VCaP (cell line): Measurements from ENCODE around the gene BMPER.

Source experiments
- H3K27ac ChIP-seq: fragments of 450-650 bp; 2 replicates; pipeline ENCODE4 v1.5.1; 2017
- CTCF ChIP-seq: fragments of 450-650 bp; conservative IDR thresholded peaks from 2 replicates; pipeline ENCODE4 v1.5.1; 2017; ENCODE audit warnings: mild to moderate bottlenecking, moderate library complexity

The BMPER gene

GRCh38 chr7:34104115-34104514, 198.8 kb downstream of the BMPER start:
- no peak for TF ChIP-seq CTCF
- no peak overlapping the region for H3K27ac ChIP-seq

DNA sequence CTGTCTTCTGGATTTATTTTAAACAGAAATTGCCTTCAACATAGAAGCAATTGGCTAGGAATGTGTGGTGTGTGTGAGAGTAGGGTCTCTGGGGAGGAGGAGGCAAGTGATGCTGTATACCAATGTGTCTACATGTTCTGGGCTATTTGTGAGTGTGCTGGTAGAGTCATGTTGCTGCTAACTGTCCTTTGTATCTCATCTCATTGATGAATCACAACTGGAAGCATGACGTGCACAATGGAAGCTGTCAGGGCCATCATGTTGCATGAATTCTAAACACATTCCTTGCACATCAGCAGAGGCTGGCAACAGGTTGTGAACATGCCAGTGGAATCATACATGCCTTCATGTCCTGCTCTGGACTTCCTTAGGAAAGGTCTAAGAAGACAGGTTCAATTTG, 199.7 kb downstream of the BMPER start:
- no peak for TF ChIP-seq CTCF
- no peak overlapping the region for H3K27ac ChIP-seq

DNA sequence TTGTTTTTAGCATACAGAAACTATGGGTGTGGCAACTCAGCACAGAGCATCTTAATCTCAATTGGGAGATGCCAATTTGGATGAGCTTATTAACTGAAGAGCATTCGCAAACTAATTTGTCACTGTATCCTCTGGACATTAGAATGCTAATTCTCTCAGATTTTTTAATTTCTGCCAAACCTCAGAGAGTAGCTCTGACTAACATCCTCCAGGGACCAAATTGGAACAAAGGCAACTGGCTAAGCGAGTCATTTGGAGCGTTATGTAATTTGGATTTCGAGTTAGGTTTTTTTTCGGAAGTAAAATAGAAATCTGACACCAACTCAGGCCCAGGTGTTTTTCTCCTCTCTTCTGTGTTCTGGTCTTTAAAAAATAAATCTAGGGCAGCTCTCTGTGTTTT, 201.9 kb downstream of the BMPER start:
- TF ChIP-seq CTCF, result no peak

DNA sequence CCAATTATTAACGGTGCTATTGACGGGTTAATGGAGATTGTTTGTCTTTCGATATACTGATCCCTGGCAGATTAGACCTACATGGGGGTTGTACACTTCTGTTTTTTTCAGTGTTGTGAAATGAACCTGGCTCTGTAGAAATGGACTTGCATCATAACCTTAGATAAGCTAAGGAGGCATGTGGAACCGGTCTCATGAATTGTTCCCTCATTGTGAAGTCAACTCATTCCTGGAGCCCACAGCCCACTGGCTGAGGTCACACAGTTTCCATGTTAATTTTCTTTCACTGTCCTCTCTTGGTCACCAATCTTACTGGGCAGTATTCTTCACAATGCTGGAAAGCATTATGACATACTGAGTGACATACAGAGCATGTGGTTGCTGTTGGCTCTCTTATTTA, 202.8 kb downstream of the BMPER start:
- no peak for TF ChIP-seq CTCF
- H3K27ac ChIP-seq, result no peak overlapping the region

More for the DNA sequence above, 201.9 kb downstream of the BMPER start:
- H3K27ac ChIP-seq, result no peak overlapping the region

GRCh38 chr7:34109936-34110780, 204.8 kb downstream of the BMPER start:
- TF ChIP-seq CTCF, result no peak

GRCh38 chr7:34111031-34111430, 205.7 kb downstream of the BMPER start:
- no peak for TF ChIP-seq CTCF
- H3K27ac ChIP-seq, result no peak overlapping the region

More at GRCh38 chr7:34109936-34110780, 204.8 kb downstream of the BMPER start:
- H3K27ac ChIP-seq, result no peak overlapping the region

DNA sequence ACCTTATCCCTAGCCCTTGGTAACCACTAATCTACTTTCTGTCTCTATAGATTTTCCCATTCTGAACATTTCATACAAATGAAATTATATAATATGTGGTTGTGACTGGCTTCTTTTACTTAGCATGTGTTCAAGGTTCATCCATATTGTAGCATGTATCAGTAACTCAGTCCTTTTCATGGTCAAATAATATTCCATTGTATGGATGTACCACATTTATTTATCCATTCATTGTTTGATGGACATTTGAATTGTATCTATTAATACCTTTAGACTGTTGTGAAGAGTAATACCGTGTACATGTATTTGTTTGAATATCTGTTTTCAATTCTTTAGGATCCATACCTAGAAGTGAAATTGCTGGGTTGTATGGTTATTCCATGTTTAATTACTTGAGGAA, 210.2 kb downstream of the BMPER start:
- H3K27ac ChIP-seq, result no peak overlapping the region
- no peak for TF ChIP-seq CTCF
